K562 (cell line): Measurements from ENCODE around the gene SZT2. TPM values are rescaled to one million over a fixed set of nuclear protein-coding genes. Genes with fewer than 3 reads are reported as not detected.

Experiments
- ESRRB ChIP-seq: fragments of 250-450 bp; sonication (Bioruptor Pico); IDR thresholded peaks from 2 replicates; pipeline ENCODE4 v1.5.0; 2020; ENCODE audit warnings: mild to moderate bottlenecking, moderate library complexity, borderline replicate concordance
- HDAC6 ChIP-seq: IDR thresholded peaks from 2 replicates; pipeline ENCODE4 v1.6.1; 2012; ENCODE audit warnings: low read depth, mild to moderate bottlenecking, control low read depth, inconsistent platforms, low read length, moderate library complexity
- HSF4 ChIP-seq: fragments of 250-450 bp; sonication (Bioruptor Pico); IDR thresholded peaks from 2 replicates; pipeline ENCODE4 v2.1.2; 2022; ENCODE audit warnings: mild to moderate bottlenecking, moderate library complexity, borderline replicate concordance
- MXI1 ChIP-seq: IDR thresholded peaks from 2 replicates; pipeline ENCODE4 v1.6.1; 2011; ENCODE audit warnings: low read depth, mild to moderate bottlenecking, improper control_type of control experiment, low read length
- PTBP1 ChIP-seq: fragments of 200-400 bp; formaldehyde crosslinking; IDR thresholded peaks from 2 replicates; pipeline ENCODE4 v1.6.1; 2017; ENCODE audit warnings: low read depth, low read length
- RNF2 ChIP-seq: sonication (generic); IDR thresholded peaks from 2 replicates; pipeline ENCODE4 v1.6.1; 2016
- ZKSCAN3 ChIP-seq: fragments of 250-450 bp; sonication (Bioruptor Pico); IDR thresholded peaks from 2 replicates; pipeline ENCODE4 v1.4.0; 2020
- ZNF311 ChIP-seq: fragments of 250-450 bp; sonication (Bioruptor Pico); IDR thresholded peaks from 2 replicates; pipeline ENCODE4 v1.4.0; 2020; ENCODE audit warnings: mild to moderate bottlenecking, moderate library complexity
- ZNF699 ChIP-seq: fragments of 250-450 bp; sonication (Bioruptor Pico); IDR thresholded peaks from 2 replicates; pipeline ENCODE4 v1.8.0; 2021; ENCODE audit warnings: mild to moderate bottlenecking, moderate library complexity; ENCODE audit not compliant: insufficient replicate concordance
- polyA plus RNA-seq, 8 experiments: library from polyadenylated mRNA; depleted of rRNA in 4 of 8; stranded (reverse) in 5 of 8; unstranded in 3 of 8; fragments of >200 nt; fragmentation: Nextera tagmentation in 2 of 8; fragmentation: Illumina TruSeq in 1 of 8; extraction: Ambion mirVana in 2 of 8; extraction: Trizol in 1 of 8; gene quantifications; 2 replicates each; pipeline versions ENCODE4 v1.2.1 to v1.2.3, GENCODE V29; 2011 to 2014; ENCODE audit warnings: inconsistent platforms in 1 of 8, missing spikeins in 1 of 8
- total RNA-seq, 7 experiments: library from RNA; depleted of rRNA in 6 of 7; stranded (reverse); fragments of >200 nt in 6 of 7; fragmentation: Illumina TruSeq in 2 of 7; extraction: Trizol in 2 of 7; gene quantifications; 2 replicates each; pipeline versions ENCODE4 v1.2.1 to v1.2.3, GENCODE V29; 2011 to 2021; ENCODE audit warnings: low replicate concordance in 1 of 7
- TF ChIP-seq, protein P1 (sequence below): fragments of 250-450 bp; sonication (Bioruptor Pico); IDR thresholded peaks from 2 replicates; pipeline ENCODE4 v1.9.0; 2021; ENCODE audit warnings: mild to moderate bottlenecking, inconsistent platforms
- TF ChIP-seq, protein P2 (sequence below), 2 experiments: fragments of 450-650 bp in 1 of 2; sonication (generic) in 1 of 2; formaldehyde crosslinking in 1 of 2; IDR thresholded peaks; 2 replicates each; pipeline versions ENCODE4 v1.7.1 to v1.9.0; 2016 to 2022; ENCODE audit warnings: inconsistent platforms in 1 of 2, mild to moderate bottlenecking in 1 of 2, missing genetic modification reagents in 1 of 2
- TF ChIP-seq, protein P3 (sequence below): IDR thresholded peaks from 3 replicates; pipeline ENCODE4 v1.6.1; 2011; ENCODE audit warnings: borderline replicate concordance, mild to moderate bottlenecking, moderate library complexity; ENCODE audit not compliant: insufficient read length; ENCODE audit errors: extremely low read depth

The SZT2 gene
- total and polyA plus RNA-seq, 9 of the 15 experiments (the other 6 are each of a cell fraction or from before 2014, with no cell fraction given) = 0.88 to 31.0 (median 12.8) TPM

DNA sequence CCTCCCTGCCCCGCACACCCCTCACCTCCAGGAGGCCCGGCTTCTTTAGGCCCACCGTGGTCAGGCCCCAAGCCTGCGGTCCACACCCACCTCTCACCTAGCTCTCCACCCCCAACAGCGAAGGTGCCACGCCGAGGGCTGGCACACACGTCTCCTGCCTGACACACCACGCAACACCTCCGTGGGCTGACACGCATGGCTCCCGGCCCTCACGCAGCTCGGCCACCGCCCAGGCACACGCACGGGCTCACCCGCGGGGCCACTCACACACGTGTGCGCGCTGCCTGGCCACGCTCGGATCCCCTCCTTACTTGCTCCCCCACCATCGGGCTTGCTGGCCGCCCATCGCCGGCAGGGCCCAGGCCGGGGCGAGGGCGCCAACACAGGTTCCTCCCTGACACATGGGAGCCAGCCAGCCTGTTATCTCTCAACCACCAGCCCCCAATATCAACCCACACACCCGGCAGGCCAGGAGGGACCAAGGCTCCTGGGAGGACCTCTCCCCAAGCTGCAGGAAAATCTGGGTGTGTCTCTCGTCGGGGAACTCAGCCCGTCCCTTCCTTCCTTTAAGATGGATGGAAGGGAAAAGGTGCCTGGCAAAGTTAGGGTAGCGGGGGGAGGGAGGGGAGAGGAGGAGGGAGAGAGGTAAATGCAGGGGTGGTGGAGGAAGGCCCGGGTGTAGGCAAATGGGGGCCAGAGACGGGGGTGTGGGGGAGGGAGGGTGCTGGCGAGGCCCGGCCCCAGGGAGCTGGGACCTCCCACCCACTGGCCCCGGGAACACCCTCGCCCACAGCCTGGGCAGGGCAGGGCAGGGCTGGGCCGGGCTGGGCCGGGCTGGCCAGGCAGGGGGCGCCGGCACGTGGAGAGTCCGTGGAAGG is 22.4 kb upstream of the SZT2 start (continued):
- TF ChIP-seq, protein P1, sequence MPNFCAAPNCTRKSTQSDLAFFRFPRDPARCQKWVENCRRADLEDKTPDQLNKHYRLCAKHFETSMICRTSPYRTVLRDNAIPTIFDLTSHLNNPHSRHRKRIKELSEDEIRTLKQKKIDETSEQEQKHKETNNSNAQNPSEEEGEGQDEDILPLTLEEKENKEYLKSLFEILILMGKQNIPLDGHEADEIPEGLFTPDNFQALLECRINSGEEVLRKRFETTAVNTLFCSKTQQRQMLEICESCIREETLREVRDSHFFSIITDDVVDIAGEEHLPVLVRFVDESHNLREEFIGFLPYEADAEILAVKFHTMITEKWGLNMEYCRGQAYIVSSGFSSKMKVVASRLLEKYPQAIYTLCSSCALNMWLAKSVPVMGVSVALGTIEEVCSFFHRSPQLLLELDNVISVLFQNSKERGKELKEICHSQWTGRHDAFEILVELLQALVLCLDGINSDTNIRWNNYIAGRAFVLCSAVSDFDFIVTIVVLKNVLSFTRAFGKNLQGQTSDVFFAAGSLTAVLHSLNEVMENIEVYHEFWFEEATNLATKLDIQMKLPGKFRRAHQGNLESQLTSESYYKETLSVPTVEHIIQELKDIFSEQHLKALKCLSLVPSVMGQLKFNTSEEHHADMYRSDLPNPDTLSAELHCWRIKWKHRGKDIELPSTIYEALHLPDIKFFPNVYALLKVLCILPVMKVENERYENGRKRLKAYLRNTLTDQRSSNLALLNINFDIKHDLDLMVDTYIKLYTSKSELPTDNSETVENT (CRISPR knock-in tag) = peak; percentile 67; the same call in 1 of the 2 replicates
- TF ChIP-seq ESRRB (CRISPR knock-in tag) = no peak
- TF ChIP-seq RNF2 = no peak
- peak; percentile 71; the same call in 1 of the 2 replicates for TF ChIP-seq MXI1
- TF ChIP-seq ZNF699 = no peak
- TF ChIP-seq HSF4 (CRISPR knock-in tag) = no peak
- TF ChIP-seq ZNF311 = no peak
- TF ChIP-seq ZKSCAN3 (CRISPR knock-in tag) = no peak
- no peak for TF ChIP-seq PTBP1
- TF ChIP-seq, protein P2, sequence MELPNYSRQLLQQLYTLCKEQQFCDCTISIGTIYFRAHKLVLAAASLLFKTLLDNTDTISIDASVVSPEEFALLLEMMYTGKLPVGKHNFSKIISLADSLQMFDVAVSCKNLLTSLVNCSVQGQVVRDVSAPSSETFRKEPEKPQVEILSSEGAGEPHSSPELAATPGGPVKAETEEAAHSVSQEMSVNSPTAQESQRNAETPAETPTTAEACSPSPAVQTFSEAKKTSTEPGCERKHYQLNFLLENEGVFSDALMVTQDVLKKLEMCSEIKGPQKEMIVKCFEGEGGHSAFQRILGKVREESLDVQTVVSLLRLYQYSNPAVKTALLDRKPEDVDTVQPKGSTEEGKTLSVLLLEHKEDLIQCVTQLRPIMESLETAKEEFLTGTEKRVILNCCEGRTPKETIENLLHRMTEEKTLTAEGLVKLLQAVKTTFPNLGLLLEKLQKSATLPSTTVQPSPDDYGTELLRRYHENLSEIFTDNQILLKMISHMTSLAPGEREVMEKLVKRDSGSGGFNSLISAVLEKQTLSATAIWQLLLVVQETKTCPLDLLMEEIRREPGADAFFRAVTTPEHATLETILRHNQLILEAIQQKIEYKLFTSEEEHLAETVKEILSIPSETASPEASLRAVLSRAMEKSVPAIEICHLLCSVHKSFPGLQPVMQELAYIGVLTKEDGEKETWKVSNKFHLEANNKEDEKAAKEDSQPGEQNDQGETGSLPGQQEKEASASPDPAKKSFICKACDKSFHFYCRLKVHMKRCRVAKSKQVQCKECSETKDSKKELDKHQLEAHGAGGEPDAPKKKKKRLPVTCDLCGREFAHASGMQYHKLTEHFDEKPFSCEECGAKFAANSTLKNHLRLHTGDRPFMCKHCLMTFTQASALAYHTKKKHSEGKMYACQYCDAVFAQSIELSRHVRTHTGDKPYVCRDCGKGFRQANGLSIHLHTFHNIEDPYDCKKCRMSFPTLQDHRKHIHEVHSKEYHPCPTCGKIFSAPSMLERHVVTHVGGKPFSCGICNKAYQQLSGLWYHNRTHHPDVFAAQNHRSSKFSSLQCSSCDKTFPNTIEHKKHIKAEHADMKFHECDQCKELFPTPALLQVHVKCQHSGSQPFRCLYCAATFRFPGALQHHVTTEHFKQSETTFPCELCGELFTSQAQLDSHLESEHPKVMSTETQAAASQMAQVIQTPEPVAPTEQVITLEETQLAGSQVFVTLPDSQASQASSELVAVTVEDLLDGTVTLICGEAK (IDR thresholded peaks at IDR 0.05) = 0 out of 2 replicates have a peak, but pooled peaks have one; percentile 36
- TF ChIP-seq, protein P2 (CRISPR knock-in tag; IDR thresholded peaks at IDR 0.05) = no peak
- TF ChIP-seq HDAC6 = no peak
- TF ChIP-seq, protein P3, sequence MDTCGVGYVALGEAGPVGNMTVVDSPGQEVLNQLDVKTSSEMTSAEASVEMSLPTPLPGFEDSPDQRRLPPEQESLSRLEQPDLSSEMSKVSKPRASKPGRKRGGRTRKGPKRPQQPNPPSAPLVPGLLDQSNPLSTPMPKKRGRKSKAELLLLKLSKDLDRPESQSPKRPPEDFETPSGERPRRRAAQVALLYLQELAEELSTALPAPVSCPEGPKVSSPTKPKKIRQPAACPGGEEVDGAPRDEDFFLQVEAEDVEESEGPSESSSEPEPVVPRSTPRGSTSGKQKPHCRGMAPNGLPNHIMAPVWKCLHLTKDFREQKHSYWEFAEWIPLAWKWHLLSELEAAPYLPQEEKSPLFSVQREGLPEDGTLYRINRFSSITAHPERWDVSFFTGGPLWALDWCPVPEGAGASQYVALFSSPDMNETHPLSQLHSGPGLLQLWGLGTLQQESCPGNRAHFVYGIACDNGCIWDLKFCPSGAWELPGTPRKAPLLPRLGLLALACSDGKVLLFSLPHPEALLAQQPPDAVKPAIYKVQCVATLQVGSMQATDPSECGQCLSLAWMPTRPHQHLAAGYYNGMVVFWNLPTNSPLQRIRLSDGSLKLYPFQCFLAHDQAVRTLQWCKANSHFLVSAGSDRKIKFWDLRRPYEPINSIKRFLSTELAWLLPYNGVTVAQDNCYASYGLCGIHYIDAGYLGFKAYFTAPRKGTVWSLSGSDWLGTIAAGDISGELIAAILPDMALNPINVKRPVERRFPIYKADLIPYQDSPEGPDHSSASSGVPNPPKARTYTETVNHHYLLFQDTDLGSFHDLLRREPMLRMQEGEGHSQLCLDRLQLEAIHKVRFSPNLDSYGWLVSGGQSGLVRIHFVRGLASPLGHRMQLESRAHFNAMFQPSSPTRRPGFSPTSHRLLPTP = no peak
